ENCODE measurements around the gene KRT13. TPM values are rescaled to one million over a fixed set of nuclear protein-coding genes. Genes with fewer than 3 reads are reported as not detected.
"Not testable (repeated sequence)": the region's sequence is repeated elsewhere in the genome, so short reads cannot be mapped to it uniquely, and the experiment has no call there.

KRT13 gene
- total and polyA plus RNA-seq, 11 donors: 0.31 to 4.1 TPM; not detected in 9

DNA sequence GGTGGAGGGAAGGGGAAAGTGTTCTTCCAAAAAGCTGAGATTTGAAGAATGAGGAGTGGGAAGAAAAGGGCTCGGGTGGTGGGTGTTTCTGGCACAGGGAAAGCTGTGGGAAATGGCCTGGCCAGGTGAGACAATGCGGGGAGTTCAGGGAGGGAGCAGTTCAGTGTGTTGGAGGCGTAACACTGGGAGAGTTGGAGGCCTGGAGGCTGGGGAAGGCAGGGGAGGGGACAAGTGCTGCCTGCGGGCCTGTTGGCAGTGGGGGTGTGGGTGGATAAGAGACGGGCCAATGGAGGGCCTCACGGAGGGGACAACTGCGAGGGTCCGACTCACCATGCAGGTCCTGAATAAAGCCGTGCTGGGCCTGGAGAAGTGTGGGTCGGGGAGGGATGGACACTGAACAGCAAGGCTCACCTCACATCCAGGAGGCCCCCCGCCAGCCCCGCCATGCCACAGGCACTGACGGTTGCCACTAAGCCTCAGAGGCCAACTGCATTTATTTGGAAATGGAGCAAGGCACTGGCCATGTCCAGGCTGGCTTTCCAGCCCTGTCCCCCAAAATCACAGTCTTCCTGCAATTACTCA lies 40.5 kb upstream of the KRT13 start:
- no peak for DNase-seq
- TF ChIP-seq POLR2A (IDR thresholded peaks at IDR 0.05): no peak
- TF ChIP-seq, protein P1, sequence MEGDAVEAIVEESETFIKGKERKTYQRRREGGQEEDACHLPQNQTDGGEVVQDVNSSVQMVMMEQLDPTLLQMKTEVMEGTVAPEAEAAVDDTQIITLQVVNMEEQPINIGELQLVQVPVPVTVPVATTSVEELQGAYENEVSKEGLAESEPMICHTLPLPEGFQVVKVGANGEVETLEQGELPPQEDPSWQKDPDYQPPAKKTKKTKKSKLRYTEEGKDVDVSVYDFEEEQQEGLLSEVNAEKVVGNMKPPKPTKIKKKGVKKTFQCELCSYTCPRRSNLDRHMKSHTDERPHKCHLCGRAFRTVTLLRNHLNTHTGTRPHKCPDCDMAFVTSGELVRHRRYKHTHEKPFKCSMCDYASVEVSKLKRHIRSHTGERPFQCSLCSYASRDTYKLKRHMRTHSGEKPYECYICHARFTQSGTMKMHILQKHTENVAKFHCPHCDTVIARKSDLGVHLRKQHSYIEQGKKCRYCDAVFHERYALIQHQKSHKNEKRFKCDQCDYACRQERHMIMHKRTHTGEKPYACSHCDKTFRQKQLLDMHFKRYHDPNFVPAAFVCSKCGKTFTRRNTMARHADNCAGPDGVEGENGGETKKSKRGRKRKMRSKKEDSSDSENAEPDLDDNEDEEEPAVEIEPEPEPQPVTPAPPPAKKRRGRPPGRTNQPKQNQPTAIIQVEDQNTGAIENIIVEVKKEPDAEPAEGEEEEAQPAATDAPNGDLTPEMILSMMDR (IDR thresholded peaks at IDR 0.05): no peak
- no peak overlapping the region for H3K27ac ChIP-seq
- peaks cover 0 to 10% (median 1%) of the 10 kb centered on the region in 12 donors for H3K9me3 ChIP-seq
- H3K4me1 ChIP-seq: peaks cover 0 to 20% (median 10%) of the 10 kb centered on the region in 12 donors
- H3K4me3 ChIP-seq: no peak overlapping the region
- no peaks in the 10 kb centered on the region for H3K36me3 ChIP-seq
- ATAC-seq: no peak
- H3K27me3 ChIP-seq: peaks cover 0 to 9% (median 2%) of the 10 kb centered on the region in 9 donors
- WGBS, 4 donors: 79 to 80% (median 80%) methylated on average over 13 of the region's 13 CpGs
- intact Hi-C loops (cut with DNase I): loop anchor here in 9 of 10 donors (2.0 to 10.0 kb wide), 8 partner anchors 116 to 741 kb away; no protein-coding TSS in a partner anchor

DNA sequence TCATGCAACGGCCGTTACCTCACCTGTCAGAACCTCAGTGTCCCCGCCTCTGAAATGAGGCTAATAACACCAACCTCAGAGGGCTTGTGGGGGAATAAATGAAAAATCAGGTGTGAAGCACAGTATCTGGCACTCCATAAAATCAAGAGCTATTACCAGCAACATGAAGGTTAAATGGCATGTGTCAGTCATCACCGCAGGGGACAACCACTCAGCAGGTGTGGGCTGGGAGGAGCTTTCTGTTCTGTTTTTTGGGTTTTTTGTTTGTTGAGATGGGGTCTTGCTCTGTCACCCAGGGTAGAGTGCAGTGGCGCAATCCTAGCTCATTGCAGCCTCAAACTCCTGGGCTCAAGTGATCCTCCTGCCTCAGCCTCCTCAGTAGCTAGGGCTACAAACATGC lies 39.5 kb upstream of the KRT13 start:
- peaks cover 0 to 9% (median 2%) of the 10 kb centered on the region in 9 donors for H3K27me3 ChIP-seq
- no peak for DNase-seq
- intact Hi-C loops (cut with DNase I): loop anchor here in 8 of 10 donors (5.0 to 10.0 kb wide), 7 partner anchors 117 to 740 kb away; no protein-coding TSS in a partner anchor

DNA sequence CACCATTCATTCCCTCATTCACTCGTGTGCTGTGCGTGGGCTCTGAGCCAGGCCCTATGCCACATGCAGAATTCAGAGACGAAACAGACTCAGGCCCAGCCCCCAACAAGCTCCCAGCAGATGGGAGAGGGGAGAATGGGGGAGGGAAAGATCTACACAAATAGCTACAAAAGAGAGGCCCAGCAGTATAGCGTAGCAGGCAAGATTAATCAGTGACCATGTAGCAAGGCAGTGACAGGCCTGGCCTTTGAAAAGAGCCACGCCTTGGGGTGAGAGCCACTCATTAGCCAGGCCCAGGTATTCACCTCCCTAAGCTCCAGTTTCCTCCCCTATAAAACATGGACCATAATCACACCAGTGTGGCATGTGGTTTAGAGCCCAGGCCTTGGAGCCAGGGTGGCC lies 39.1 kb upstream of the KRT13 start:
- ATAC-seq (no peak), DNase-seq (no peak)
- peaks cover 0 to 19% (median 10%) of the 10 kb centered on the region in 12 donors for H3K4me1 ChIP-seq
- TF ChIP-seq, protein P1 (IDR thresholded peaks at IDR 0.05): no peak
- no peak for TF ChIP-seq POLR2A (IDR thresholded peaks at IDR 0.05)
- WGBS, 4 donors: 53 to 63% (median 54%) methylated on average over 5 of the region's 5 CpGs
- no peak overlapping the region for H3K27ac ChIP-seq
- peaks cover 0 to 9% (median 2%) of the 10 kb centered on the region in 9 donors for H3K27me3 ChIP-seq
- intact Hi-C loops (cut with DNase I): loop anchor here in 3 of 10 donors (10.0 kb wide), 3 partner anchors 640 to 740 kb away; no protein-coding TSS in a partner anchor
- H3K9me3 ChIP-seq: peaks cover 0 to 10% (median 1%) of the 10 kb centered on the region in 12 donors
- no peaks in the 10 kb centered on the region for H3K36me3 ChIP-seq
- no peak overlapping the region for H3K4me3 ChIP-seq

More for the DNA sequence above, 39.5 kb upstream of the KRT13 start:
- H3K4me3 ChIP-seq: no peak overlapping the region
- no peak overlapping the region for H3K27ac ChIP-seq
- TF ChIP-seq, protein P1 (IDR thresholded peaks at IDR 0.05): no peak
- no peak for TF ChIP-seq POLR2A (IDR thresholded peaks at IDR 0.05)
- no peak for ATAC-seq
- H3K36me3 ChIP-seq: no peaks in the 10 kb centered on the region
- peaks cover 0 to 20% (median 10%) of the 10 kb centered on the region in 12 donors for H3K4me1 ChIP-seq
- peaks cover 0 to 10% (median 1%) of the 10 kb centered on the region in 12 donors for H3K9me3 ChIP-seq
- 93 to 94% (median 93%) methylated on average over 5 of the region's 5 CpGs for WGBS, 4 donors

DNA sequence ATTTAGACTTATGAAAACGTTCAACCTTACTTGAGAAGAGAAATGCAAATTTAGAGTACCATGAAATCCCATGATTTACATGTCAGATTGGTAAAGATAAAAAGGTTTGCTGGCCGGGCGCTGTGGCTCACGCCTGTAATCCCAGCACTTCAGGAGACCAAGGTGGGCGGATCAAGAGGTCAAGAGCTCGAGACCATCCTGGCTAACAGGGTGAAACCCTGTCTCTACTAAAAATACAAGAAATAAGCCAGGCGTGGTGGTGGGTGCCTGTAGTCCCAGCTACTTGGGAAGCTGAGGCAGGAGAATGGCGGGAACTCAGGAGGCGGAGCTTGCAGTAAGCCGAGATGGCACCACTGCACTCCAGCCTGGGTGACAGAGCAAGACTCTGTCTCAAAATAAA lies 37.4 kb upstream of the KRT13 start:
- H3K27ac ChIP-seq, H3K36me3 ChIP-seq, ATAC-seq, H3K4me3 ChIP-seq, DNase-seq, H3K4me1 ChIP-seq, H3K27me3 ChIP-seq: not testable (repeated sequence)
- 82 to 85% (median 82%) methylated on average over 10 of the region's 10 CpGs for WGBS, 4 donors
- peaks cover 0 to 10% (median 1%) of the 10 kb centered on the region in 12 donors for H3K9me3 ChIP-seq
- intact Hi-C loops (cut with DNase I): loop anchor here in 3 of 10 donors (10.0 kb wide), 3 partner anchors 638 to 738 kb away; no protein-coding TSS in a partner anchor

Measured in heart left ventricle (tissue), 16 donors.